Measurements from ENCODE around the gene ZNF235.
A peak's percentile ranks its signal among the peaks of the same experiment; 100 is the strongest.
"Not testable (repeated sequence)": the region's sequence is repeated elsewhere in the genome, so short reads cannot be mapped to it uniquely, and the experiment has no call there.

Gene ZNF235

DNA sequence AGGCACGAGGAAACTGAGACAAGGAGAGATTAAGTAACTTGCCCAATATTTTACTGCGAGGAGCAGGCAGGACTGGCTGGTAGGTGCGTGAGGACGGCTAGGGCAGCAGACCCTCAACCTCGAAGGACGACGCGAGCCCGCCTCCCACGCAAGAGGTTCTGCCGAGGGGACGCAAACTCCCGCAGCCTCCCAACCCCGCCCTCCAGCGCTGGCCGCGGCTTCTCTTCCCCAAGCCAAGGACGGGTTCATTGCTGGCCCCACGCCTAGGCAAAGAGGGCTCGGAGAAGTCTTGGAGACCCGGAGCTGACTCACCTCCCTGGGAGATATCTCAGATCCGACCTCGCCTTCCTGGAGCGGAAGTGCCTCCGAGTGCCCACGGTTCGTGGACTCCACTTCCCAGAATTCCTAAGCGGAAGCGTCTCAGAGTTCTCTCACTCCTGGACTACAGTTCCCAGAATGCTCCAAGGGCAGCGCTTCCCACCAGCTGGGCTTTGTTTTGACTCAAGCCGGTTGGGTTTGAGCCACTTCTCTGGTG, at the start of gene ZNF235:
ZNF235 (minus strand) TSS at position 367 of the 535 bp plus-strand sequence. CDS start 1,621 bp downstream, outside the sequence.
- Mint-ChIP-seq H3K9me3 (peaks cover 8% of the 10 kb centered on the region), H3K36me3 (peaks cover 28% of the 10 kb centered on the region), H3K4me3 (peak within 1 kb of the TSS; percentile 81), H3K27ac (peak within 1 kb of the TSS; percentile 85), H3K4me1 (peaks cover 10% of the 10 kb centered on the region)
- peak; percentile 50 to 86 for DNase-seq (ENCODE audit: low spot score in 2 of 2)
- peak; percentile 95 for ATAC-seq

DNA sequence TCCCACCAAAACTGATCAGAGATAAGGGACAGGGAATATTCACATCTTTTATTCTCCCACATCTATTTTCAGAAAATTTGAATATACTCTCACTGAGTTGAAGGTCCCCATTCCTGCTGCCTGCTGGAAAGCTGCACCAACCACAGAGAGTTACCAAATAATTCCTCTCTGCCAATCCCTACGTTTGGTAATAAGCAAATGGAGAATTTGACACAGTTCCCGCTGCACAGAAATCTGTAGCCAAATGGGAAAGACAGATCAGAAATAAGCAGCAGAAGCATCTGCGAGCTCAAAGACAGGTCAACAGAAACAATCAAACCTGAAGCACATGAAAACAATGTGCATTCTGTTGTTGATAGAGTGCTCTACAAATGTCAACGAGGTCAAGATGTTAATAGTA, 41.7 kb upstream of the ZNF235 start:
- Mint-ChIP-seq H3K4me1 (no peaks in the 10 kb centered on the region), H3K4me3 (no peak overlapping the region), H3K36me3 (no peaks in the 10 kb centered on the region), H3K27ac (no peak overlapping the region), H3K9me3 (peaks cover 20% of the 10 kb centered on the region)
- no peak for DNase-seq (ENCODE audit: low spot score in 2 of 2)
- ATAC-seq: no peak

DNA sequence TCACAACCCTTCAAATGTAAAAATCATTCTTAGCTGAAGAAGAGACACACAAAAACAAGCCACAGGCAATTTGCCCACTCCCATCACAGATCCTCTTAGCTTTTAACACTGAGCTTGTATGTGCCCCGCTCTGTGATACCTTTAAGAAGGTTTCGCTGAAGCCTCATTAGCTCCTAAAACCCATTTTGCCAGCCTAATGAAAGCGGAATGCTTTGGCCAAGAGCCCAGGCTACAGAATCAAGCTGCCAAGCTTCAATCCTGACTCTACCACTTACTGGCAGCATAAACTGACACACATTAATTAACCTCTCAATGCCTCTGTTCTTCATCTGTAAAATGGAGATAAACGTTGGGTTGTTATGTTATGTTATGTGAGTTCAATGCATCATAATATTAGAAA, 41.1 kb upstream of the ZNF235 start:
- H3K4me1 Mint-ChIP-seq: no peaks in the 10 kb centered on the region
- peaks cover 22% of the 10 kb centered on the region for H3K9me3 Mint-ChIP-seq
- no peak overlapping the region for H3K4me3 Mint-ChIP-seq
- H3K27ac Mint-ChIP-seq: no peak overlapping the region
- ATAC-seq (no peak), DNase-seq (ENCODE audit: low spot score in 2 of 2) (no peak)
- H3K36me3 Mint-ChIP-seq: no peaks in the 10 kb centered on the region

DNA sequence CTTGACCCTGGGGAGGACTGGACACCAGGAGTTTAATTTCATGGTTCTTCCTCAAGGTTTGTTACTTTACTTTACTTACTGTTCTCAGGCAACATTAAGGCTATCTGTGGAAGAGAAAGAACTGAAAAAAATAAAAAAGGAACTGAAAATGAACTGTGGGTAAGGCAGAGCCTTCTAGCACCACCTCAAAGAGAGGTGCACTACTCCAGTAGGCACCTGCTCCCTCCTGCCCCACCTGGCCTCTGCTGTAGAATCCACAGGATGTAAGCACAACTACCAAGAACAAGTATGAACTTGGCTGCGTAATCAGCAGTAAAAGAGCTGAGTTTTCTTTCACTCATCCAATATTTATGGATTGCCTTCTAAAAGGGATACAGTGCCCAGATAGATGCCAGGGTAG, 39.4 kb upstream of the ZNF235 start:
- no peak for DNase-seq (ENCODE audit: low spot score in 2 of 2)
- ATAC-seq: no peak
- Mint-ChIP-seq H3K4me1 (no peaks in the 10 kb centered on the region), H3K9me3 (peaks cover 22% of the 10 kb centered on the region), H3K27ac (no peak overlapping the region), H3K4me3 (no peak overlapping the region), H3K36me3 (no peaks in the 10 kb centered on the region)

DNA sequence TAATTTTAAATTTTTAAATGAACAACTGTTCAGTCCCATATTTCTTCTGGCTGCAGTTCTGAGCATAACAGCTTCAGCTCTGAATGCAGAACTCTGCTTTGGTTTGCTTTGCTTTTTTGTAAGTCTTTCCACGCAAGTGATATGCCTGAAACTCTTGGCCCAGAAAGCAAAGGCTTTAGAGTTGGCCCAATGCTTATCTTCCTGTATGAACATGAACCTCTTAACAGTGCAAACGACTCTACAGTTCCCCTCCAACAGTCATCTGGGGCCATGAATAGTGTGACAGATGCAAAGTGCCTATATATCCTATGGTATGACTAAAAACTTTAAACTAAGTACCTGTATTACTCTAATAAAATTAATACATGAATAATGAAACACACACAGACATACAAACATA, 37.0 kb upstream of the ZNF235 start:
- no peak overlapping the region for H3K4me3 Mint-ChIP-seq
- DNase-seq (ENCODE audit: low spot score in 2 of 2) (no peak), ATAC-seq (no peak)
- H3K9me3 Mint-ChIP-seq: peaks cover 16% of the 10 kb centered on the region
- no peaks in the 10 kb centered on the region for H3K4me1 Mint-ChIP-seq
- H3K27ac Mint-ChIP-seq: no peak overlapping the region
- no peaks in the 10 kb centered on the region for H3K36me3 Mint-ChIP-seq

DNA sequence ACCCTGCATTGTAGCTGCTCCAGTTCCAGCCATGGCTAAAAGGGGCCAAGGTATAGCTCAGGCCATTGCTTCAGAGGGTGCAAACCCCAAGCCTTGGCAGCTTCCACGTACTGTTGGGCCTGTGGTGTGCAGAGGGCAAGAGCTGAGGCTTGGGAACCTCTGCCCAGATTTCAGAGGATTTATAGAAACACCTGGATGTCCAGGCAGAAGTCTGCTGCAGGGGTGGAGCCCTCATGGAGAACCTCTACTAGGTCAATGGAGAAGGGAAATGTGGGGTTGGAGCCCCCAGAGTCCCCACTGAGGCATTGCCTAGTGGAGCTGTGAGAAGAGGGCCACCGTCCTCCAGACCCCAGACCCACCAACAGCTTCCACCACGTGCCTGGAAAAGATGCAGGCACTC, 29.8 kb upstream of the ZNF235 start:
- H3K4me1 Mint-ChIP-seq; DNase-seq (ENCODE audit: low spot score in 2 of 2); H3K27ac Mint-ChIP-seq; H3K4me3 Mint-ChIP-seq; H3K36me3 Mint-ChIP-seq; ATAC-seq: not testable (repeated sequence)
- H3K9me3 Mint-ChIP-seq: peaks cover 26% of the 10 kb centered on the region

DNA sequence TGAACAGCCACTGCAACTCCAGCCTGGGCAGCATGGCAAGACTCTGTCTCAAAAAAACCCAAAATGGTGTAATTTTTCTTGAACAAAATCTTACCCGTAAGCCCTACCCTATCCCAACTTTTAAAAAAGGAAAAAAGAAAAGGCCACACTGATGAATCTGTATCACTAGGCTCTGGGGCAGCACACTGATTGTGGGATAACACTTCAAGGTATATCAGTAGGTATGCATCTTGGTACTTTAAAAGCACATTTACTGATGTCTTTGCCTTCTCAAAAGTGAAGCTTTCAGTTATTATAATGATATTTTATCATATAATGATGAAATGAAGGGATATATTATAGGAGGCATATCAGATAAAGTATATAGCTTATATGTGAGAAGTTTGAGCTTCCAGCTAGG, 27.3 kb upstream of the ZNF235 start:
- H3K9me3 Mint-ChIP-seq: peaks cover 19% of the 10 kb centered on the region

DNA sequence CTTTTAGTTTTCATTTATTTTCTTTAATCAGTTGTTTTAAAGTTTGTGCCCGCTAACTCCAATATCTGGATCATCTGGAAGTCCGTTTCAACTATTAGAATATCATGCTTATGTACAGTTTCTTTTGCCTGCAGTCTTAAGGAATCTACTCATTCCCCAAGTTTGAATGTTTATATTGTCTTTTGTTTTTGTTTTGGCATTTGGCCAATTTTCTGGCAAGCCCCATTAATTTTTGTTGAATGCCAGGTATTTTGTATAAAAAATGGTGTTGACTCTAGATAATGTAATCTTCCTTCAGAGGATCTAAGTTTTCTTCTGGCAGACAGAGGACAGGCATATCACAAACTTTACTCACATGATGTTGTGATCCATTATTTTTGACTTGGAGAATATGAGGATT, 11.1 kb upstream of the ZNF235 start:
- H3K4me1 Mint-ChIP-seq: no peaks in the 10 kb centered on the region
- peaks cover 30% of the 10 kb centered on the region for H3K9me3 Mint-ChIP-seq
- H3K27ac Mint-ChIP-seq: no peak overlapping the region
- ATAC-seq: no peak
- no peaks in the 10 kb centered on the region for H3K36me3 Mint-ChIP-seq
- no peak overlapping the region for H3K4me3 Mint-ChIP-seq
- no peak for DNase-seq (ENCODE audit: low spot score in 2 of 2)

More for the DNA sequence above, 27.3 kb upstream of the ZNF235 start:
- ATAC-seq (no peak), DNase-seq (ENCODE audit: low spot score in 2 of 2) (no peak)
- Mint-ChIP-seq H3K4me3 (no peak overlapping the region), H3K4me1 (no peaks in the 10 kb centered on the region), H3K36me3 (no peaks in the 10 kb centered on the region), H3K27ac (no peak overlapping the region)

DNA sequence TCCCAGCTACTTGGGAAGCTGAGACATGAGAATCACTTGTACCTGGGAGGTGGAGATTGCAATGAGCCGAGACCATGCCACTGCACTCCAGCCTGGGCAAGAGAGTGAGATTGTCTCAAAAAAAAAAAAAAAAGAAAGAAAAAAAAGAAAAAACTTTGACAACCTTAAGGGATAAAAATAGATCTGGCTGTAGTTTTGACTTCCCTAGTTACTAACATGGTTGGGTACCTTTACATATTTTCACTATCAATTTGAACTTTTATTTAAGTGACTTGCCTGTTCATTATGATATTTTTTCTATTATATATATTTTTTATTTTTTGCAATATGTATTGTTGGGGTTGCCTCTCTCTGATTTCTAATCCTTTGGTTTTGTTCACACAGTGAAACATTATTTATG, 8.4 kb upstream of the ZNF235 start:
- Mint-ChIP-seq H3K36me3 (no peaks in the 10 kb centered on the region), H3K4me3 (no peak overlapping the region), H3K4me1 (no peaks in the 10 kb centered on the region), H3K27ac (no peak overlapping the region), H3K9me3 (peaks cover 22% of the 10 kb centered on the region)
- ATAC-seq: no peak
- no peak for DNase-seq (ENCODE audit: low spot score in 2 of 2)

DNA sequence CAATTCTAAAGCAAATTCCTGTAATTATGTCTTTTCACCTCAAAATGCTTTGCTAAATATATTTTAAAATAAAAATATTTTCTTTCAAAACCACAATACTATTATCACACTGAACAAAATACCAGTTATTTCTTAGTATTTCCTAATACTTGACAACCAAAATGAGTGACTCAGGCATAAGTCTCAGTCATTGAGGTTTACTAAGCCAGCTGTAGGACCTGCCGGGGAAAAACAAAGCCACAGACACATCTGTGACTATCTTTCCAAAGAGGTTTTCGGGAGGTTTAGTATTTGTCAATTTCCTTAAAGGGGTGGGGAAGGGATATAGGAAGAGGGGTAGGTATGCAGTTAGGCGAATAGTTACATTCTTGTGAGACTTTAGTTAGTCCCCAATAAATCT, 3.2 kb upstream of the ZNF235 start:
- DNase-seq (ENCODE audit: low spot score in 2 of 2): no peak
- Mint-ChIP-seq H3K36me3 (no peaks in the 10 kb centered on the region), H3K4me3 (no peak overlapping the region), H3K27ac (no peak overlapping the region), H3K4me1 (peaks cover 10% of the 10 kb centered on the region), H3K9me3 (peaks cover 12% of the 10 kb centered on the region)
- no peak for ATAC-seq

DNA sequence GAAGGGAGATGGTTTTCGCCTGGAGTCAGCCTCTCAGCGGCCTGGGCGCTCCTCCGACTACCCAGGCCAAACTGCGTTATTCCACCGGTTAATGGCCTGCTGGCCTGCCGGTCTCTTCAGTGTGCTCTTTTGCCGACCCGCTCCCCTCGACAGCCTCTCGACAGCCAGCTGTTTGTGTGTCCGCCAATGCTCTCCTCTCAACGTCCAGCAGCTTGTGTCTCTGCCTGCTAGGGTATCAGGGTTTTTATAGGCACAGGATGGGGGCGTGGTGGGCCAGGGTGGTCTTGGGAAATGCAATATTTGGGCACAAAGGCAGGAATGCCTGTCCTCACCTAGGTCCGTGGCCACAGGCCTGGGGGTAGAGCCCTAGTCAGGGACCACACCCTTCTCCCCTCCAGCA, 1.5 kb upstream of the ZNF235 start:
- Mint-ChIP-seq H3K27ac (no peak overlapping the region), H3K4me1 (peaks cover 10% of the 10 kb centered on the region), H3K4me3 (no peak overlapping the region), H3K9me3 (peaks cover 12% of the 10 kb centered on the region), H3K36me3 (peaks cover 12% of the 10 kb centered on the region)
- ATAC-seq (no peak), DNase-seq (ENCODE audit: low spot score in 2 of 2) (no peak)

DNA sequence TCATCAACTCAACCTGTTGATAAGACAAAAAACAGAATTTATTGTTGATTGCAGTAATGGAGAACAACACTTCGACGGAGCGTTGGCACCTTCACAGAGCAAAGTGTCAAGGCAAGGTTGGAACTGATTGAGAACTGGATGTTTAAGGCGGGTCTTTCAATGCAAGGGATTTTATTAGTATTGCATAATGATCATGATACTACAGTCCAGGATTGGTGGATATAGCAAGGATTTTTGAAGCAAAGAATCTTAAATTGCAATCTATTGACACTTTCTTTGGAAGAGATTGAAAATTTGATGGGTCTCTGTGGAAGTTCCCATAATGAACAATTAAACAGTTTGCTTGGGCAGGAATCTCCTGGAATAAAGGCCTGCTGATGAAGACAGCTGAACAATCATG, 632 bp upstream of the ZNF235 start:
- peak overlapping the region; percentile 81 for H3K4me3 Mint-ChIP-seq
- H3K4me1 Mint-ChIP-seq: peaks cover 10% of the 10 kb centered on the region
- ATAC-seq (no peak), DNase-seq (ENCODE audit: low spot score in 2 of 2) (no peak)
- H3K9me3 Mint-ChIP-seq: peaks cover 12% of the 10 kb centered on the region
- H3K36me3 Mint-ChIP-seq: peaks cover 21% of the 10 kb centered on the region
- no peak overlapping the region for H3K27ac Mint-ChIP-seq

DNA sequence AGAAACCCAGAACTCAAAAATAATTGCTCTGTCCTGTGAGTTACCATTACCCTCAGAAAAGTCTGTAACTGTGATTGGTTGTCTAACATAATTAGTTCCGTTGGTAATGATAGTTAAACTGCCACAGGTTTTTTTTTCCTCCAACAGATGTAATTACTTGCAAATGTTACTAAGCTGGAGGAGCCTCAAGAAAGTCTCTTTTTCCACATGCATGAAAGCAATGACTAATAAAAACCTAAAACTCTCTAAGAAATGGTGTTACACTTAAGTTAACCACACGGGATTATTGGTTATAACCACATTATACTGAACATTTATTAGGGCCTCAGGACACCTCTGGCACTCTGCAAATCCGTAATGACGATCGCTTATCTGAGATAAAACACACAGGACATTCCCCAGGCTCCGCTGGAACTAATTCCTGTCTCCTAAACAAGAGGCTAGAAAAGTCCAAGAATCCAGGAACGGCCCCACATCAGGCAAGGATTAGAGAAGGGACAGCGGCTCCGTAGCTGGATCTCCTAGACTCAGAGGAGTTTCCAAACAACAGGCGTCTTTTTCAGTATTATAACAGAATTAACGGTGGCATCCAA, 753 bp downstream of the ZNF235 start:
- ATAC-seq: peak; percentile 47
- DNase-seq (ENCODE audit: low spot score in 2 of 2): no peak
- peak overlapping the region; percentile 81 for H3K4me3 Mint-ChIP-seq
- peak overlapping the region; percentile 85 for H3K27ac Mint-ChIP-seq
- H3K36me3 Mint-ChIP-seq: peaks cover 35% of the 10 kb centered on the region
- H3K4me1 Mint-ChIP-seq: peaks cover 10% of the 10 kb centered on the region
- peaks cover 8% of the 10 kb centered on the region for H3K9me3 Mint-ChIP-seq

DNA sequence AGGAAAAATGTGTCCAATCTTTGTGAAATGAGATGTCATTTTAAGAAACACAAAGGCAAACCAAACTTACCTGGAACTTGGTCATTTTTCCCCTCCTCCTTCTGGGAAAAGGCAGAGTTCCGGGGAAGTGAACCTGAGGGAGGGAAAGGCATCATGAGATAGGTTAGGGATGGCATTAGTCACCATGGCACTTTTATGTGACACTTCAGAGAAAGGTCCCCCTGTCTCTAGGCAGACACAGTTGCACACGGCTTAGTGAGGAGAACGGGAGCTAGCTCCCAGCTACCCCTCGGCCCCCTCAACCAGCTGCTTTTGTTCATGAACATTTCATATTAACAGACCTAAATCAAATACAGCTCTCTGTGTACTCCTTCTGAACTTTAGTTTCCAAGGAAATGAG, 1.5 kb downstream of the ZNF235 start:
- ATAC-seq (no peak), DNase-seq (ENCODE audit: low spot score in 2 of 2) (no peak)
- Mint-ChIP-seq H3K36me3 (peaks cover 42% of the 10 kb centered on the region), H3K4me1 (peaks cover 10% of the 10 kb centered on the region), H3K9me3 (peaks cover 8% of the 10 kb centered on the region), H3K27ac (no peak overlapping the region), H3K4me3 (peak overlapping the region; percentile 81)

DNA sequence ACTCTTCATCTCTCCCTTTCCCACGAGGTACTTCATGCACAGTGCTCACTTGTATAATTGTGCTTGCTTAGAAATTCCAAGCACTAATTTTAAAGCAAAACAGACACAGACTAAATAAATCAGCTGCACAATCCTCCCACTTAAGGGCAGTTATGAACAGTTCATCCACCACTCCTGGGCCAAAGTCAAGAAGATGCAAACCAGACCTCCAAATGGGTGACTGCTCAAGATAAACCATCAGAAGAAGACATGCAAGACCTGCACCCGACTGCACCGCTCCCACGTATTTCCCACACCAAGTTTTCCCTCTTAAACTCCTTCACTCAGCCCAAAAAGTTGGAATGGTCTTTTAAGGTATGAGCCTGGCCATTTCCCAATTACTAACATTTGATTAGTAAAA, 19.9 kb downstream of the ZNF235 start:
- H3K4me3 Mint-ChIP-seq: no peak overlapping the region
- peaks cover 26% of the 10 kb centered on the region for H3K36me3 Mint-ChIP-seq
- H3K27ac Mint-ChIP-seq: no peak overlapping the region
- H3K9me3 Mint-ChIP-seq: peaks cover 38% of the 10 kb centered on the region
- H3K4me1 Mint-ChIP-seq: no peaks in the 10 kb centered on the region
- DNase-seq (ENCODE audit: low spot score in 2 of 2) (no peak), ATAC-seq (no peak)

DNA sequence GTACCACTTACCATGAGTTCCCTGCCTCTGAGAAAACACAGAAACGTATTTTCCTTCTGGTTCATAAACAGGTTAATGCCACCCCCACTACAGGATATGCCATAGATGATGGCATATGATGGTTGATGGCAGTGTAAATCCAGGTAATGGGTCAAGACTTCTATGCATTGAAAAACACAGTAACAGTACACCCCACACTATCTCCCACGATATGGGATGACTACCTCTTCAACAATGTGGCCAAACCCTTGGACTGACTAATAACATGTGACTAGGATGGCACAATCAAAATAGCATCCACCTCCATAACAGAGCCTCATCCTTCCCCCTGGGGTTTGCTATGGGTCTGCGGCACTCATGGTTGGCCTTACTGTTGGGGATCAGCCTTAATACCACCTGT, 22.0 kb downstream of the ZNF235 start:
- ATAC-seq (no peak), DNase-seq (ENCODE audit: low spot score in 2 of 2) (no peak)
- Mint-ChIP-seq H3K4me1 (no peaks in the 10 kb centered on the region), H3K36me3 (peaks cover 5% of the 10 kb centered on the region), H3K4me3 (no peak overlapping the region), H3K9me3 (peaks cover 43% of the 10 kb centered on the region), H3K27ac (no peak overlapping the region)
